ENCODE measurements around the gene ZNF197. TPM values are rescaled to one million over a fixed set of nuclear protein-coding genes. Genes with fewer than 3 reads are reported as not detected.
"Not testable (repeated sequence)": the region's sequence is repeated elsewhere in the genome, so short reads cannot be mapped to it uniquely, and the experiment has no call there.

ZNF197 gene
- total RNA-seq, 1 donor = 16.4 TPM

DNA sequence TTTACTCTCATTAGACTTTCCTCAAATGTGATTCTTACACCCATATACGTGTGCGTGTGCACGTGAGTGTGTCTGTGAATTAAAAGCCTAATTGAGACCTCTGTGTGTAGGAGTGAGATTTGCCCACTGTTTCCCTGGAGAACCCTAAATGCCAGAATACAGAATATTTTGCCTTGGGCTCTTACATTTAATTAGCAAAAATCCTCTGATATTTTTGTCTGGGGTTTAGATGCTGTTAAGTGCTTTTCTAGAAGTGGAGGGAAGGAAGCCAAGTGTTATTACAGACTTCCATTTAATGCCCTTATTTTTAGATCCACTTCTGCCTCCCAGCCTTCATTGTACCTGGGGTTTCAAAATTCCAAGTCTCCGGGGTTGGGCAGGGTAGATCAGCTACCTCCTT lies 41.5 kb downstream of the ZNF197 start:
- DNase-seq (ENCODE audit: low read depth) = no peak
- H3K4me3 ChIP-seq (ENCODE audit: low read depth, low read length) = no peak overlapping the region
- TF ChIP-seq, protein P1, sequence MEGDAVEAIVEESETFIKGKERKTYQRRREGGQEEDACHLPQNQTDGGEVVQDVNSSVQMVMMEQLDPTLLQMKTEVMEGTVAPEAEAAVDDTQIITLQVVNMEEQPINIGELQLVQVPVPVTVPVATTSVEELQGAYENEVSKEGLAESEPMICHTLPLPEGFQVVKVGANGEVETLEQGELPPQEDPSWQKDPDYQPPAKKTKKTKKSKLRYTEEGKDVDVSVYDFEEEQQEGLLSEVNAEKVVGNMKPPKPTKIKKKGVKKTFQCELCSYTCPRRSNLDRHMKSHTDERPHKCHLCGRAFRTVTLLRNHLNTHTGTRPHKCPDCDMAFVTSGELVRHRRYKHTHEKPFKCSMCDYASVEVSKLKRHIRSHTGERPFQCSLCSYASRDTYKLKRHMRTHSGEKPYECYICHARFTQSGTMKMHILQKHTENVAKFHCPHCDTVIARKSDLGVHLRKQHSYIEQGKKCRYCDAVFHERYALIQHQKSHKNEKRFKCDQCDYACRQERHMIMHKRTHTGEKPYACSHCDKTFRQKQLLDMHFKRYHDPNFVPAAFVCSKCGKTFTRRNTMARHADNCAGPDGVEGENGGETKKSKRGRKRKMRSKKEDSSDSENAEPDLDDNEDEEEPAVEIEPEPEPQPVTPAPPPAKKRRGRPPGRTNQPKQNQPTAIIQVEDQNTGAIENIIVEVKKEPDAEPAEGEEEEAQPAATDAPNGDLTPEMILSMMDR (IDR thresholded peaks at IDR 0.05; ENCODE audit: insufficient read depth, low read length) = no peak

DNA sequence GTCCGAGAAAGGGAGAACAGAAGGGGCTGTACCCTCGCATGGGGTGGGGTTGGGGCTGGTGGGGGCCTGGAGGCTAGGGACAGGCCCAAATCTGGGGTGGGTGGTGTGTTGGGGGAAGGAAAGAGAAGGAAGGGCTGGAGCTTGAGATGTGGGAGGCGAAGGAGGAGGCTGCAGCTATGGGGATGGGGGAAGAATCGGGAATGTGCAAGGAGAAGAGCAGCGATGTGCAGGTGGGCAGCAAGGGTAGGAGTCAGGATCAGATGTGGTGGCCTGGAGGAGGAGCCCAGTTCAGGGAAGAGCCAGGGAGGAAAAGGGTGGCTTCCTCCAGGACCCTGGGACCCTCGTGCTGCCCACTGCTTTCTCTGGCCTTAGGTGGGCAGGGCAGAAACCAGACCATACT lies 44.9 kb downstream of the ZNF197 start:
- no peak overlapping the region for H3K4me3 ChIP-seq (ENCODE audit: low read depth, low read length)
- DNase-seq (ENCODE audit: low read depth) = no peak
- TF ChIP-seq, protein P1 (IDR thresholded peaks at IDR 0.05; ENCODE audit: insufficient read depth, low read length) = no peak

DNA sequence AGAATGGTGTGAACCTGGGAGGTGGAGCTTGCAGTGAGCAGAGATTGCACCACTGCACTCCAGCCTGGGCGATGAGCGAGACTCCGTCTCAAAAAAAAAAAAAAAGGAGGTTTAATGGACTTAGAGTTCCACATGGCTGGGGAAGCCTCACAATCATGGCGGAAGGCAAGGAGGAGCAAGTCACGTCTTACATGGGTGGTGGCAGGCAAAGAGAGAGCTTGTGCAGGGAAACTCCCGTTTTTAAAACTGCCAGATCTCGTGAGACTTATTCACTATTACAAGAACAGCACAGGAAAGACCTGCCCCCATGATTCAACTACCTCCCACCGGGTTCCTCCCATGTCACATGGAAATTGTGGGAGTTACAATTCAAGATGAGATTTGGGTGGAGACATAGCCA lies 48.6 kb downstream of the ZNF197 start:
- not testable (repeated sequence) for DNase-seq (ENCODE audit: low read depth); H3K4me3 ChIP-seq (ENCODE audit: low read depth, low read length)

DNA sequence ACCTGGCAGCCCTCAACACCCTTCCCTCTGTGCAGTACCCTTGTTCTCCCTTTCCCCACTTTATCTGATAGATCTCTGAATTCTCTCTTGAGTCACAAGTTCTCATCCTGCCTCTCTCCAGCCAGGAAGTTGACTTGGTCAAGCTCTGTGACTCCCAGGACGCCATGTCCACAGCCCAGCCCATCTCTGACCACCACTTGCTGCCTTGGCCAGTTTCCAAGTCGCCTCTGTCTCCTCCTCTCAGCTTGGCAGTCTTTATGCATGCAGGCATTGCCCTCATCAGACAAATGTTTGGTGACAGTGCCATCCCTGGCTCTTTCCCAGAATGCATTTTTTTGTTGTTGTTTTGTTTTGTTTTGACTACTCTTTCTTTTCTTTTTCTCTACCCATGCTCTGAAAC lies 49.4 kb downstream of the ZNF197 start:
- no peak overlapping the region for H3K4me3 ChIP-seq (ENCODE audit: low read depth, low read length)
- TF ChIP-seq, protein P1 (IDR thresholded peaks at IDR 0.05; ENCODE audit: insufficient read depth, low read length) = no peak
- DNase-seq (ENCODE audit: low read depth) = no peak

DNA sequence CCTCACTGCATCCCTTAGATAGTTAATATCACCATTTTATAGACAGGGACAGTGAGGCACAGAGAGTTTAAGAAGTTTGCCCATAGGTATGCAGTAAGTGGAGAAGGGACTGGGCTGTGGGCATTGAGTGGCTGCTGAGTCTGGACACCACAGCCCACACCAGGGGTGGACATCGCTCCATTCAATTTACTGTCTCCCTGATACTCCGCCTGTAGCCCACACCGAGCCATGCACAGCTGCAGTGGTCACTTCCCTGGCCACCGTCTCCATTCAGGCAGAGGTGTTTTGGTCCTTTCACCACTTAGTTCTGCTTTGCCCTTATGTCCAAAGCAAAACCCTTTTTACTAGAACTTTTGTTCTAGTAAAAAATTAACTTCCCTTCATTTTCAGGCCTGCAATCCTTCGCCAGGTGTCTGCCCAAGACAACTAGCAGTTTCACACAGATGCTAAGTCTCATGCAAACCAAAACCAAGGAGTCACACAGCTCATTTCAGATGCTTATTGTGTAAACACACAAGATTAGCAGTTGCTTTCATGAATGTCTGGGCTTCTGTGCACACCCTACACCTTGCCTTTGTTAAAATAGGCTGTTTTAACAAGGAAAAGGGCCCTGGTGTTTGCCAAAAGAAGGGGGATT lies 53.8 kb downstream of the ZNF197 start:
- TF ChIP-seq, protein P1 (IDR thresholded peaks at IDR 0.05; ENCODE audit: insufficient read depth, low read length) = no peak
- H3K4me3 ChIP-seq (ENCODE audit: low read depth, low read length) = no peak overlapping the region
- DNase-seq (ENCODE audit: low read depth) = no peak

DNA sequence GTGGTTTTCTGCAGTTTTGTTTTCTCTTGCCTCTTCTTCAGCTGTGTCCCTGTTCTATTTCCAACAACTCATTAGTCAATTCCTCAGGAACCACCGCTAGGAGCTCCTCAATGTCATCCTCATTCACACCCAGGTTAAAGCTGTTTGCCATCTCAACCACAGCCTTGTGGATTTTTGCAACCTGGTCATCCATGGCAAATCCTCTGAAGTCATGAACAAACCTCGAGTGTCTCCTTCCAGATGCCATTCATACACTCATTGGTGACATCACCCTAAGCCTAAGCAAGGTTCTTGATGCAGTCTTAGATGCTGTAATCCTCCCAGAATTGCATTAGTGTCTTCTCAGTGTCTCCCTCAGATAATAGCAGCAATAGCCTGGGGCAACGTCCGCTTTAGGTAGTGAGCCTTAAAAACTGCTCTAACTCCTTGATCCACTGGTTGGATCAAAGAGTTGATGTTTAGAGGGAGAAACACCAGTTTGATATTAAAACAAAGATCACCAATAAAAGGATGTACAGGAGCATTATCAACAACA lies 56.2 kb downstream of the ZNF197 start:
- H3K4me3 ChIP-seq (ENCODE audit: low read depth, low read length) = no peak overlapping the region
- TF ChIP-seq, protein P1 (IDR thresholded peaks at IDR 0.05; ENCODE audit: insufficient read depth, low read length) = no peak
- DNase-seq (ENCODE audit: low read depth) = no peak

DNA sequence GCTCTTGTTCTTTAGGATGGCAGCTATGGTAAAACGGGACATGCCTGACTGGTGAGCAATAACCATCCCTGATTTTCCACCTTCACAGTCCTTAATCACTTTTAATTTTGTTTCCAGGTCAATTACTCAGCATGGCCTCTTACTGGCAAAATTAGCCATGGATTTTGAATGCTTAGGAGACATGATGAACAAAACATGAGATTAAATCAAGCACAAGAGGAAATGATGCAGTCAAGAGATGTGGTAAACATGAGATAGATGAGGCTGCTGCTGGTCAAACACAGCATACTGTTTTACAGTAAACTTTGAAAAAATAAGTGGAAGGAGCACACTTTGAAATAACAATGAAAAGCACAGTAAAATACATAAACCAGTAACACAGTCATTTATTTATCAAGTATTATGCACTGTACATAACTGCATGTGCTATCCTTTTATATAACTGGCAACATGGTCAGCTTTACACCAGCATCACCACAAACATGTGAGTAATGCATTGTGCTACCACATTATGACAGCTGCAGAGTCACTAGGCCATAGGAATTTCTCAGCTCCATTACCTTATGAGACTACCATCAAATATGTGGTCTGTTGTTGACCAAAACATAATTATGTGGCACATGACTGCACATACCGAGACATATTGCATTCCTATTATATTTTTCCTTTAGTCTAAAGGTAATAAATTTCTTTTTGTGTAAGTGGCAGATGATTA lies 57.5 kb downstream of the ZNF197 start:
- H3K4me3 ChIP-seq (ENCODE audit: low read depth, low read length) = no peak overlapping the region
- no peak for DNase-seq (ENCODE audit: low read depth)
- TF ChIP-seq, protein P1 (IDR thresholded peaks at IDR 0.05; ENCODE audit: insufficient read depth, low read length) = no peak

Measured in fibroblast of the aortic adventitia (primary cell).